ENCODE measurements around the gene OR14C36. TPM values are rescaled to one million over a fixed set of nuclear protein-coding genes. Genes with fewer than 3 reads are reported as not detected.
"Not testable (repeated sequence)": the region's sequence is repeated elsewhere in the genome, so short reads cannot be mapped to it uniquely, and the experiment has no call there.

The OR14C36 gene, protein sequence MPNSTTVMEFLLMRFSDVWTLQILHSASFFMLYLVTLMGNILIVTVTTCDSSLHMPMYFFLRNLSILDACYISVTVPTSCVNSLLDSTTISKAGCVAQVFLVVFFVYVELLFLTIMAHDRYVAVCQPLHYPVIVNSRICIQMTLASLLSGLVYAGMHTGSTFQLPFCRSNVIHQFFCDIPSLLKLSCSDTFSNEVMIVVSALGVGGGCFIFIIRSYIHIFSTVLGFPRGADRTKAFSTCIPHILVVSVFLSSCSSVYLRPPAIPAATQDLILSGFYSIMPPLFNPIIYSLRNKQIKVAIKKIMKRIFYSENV
- not detected for polyA plus RNA-seq (2013, experiment 1 of 2; ENCODE audit: insufficient read length)
- not detected for polyA plus RNA-seq (2013, experiment 2 of 2; ENCODE audit: insufficient read length)

DNA sequence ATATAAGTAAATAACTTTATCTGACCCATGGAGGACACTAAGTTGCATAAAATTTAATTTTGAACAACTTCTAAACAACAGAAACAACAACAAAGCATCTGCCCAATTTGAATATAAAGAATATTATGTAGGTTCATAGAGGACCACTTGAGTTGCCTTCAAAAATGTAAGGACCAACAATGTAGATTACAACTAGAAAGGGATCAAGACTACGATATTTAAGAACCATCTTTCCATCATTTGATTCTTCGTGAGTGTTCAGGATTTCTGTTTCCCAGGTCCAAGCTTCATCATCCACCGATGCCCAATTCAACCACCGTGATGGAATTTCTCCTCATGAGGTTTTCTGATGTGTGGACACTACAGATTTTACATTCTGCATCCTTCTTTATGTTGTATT, at the start of gene OR14C36:
Gene OR14C36, plus strand, starts transcription at position 301 of the 400 bp plus-strand sequence. Its CDS starts 0 bp downstream, at position 301.
- DNase-seq: no peak

DNA sequence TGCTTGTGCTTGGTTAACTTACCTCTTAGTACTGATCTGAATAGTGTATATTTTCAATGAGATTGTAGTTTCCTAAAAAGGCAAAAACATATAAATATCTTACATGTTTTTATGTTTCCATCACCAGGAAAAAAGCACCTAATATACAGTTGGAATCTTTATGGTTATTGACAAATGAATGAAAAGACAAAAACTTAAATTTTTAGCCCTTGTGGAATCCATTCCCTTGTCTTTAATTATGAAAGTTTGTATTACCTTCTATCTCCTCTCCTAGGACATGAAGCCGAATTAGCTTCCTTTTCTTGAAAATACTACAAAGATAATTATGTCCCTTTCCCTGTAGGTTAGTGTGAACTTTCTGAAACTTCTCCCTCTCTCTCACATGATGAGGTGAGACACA, 45.3 kb upstream of the OR14C36 start, which contains the start of gene OR2T12:
Gene OR2T12, minus strand, starts transcription at position 101 of the 400 bp plus-strand sequence. CDS start 7,846 bp downstream, outside the sequence.
- no peak for DNase-seq

DNA sequence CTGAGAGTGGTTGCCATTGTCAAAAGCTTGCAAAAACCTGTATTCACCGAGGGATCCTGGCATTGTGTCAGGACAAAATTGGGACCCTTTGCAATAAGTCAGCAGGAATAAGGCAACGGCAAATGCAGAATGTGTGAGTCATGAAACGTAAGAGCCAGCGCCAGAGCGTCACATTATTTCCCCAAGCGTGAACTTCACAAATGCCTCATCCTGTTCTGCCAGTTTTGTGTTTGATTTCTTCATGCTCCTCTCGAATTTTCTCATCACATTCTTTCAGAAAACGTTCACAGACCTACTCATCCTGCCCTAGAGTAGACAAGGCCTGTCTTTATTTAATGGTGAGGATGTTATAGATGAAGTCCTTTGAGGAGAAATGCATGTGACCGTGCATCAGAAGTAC, 42.9 kb upstream of the OR14C36 start:
- DNase-seq: not testable (repeated sequence)

DNA sequence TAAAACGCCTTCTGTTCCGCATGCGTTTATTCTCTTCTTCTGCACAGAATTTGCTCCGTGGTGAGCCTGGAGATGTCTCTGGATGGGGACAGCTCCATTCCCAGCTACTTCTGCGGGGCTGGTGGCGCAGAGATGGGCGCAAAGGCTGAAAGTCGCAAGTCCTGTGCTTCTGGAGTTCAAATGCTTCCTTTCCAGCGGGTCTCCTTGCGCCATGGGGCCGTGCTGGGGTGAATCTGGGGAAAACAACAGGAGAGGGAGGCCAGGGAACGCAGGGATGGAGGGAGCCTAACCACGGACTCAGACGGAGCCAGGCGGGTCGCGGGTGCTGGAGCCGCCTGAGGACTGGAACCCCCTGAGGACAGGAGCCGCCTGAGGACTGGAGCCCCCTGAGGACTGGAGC, 42.5 kb upstream of the OR14C36 start:
- DNase-seq: no peak

DNA sequence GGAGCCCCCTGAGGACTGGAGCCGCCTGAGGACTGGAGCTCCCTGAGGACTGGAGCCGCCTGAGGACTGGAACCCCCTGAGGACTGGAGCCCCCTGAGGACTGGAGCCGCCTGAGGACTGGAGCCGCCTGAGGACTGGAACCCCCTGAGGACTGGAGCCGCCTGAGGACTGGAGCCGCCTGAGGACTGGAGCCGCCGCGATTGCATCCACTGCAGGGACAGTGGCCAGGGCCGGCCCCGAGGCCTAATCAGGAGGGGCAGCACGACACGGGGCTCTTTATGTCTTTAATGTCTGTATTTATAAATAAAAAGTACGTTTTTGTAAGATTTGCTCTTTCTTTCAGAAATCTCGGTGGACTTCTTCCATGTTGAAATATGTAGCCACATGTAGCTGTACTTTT, 41.8 kb upstream of the OR14C36 start:
- not testable (repeated sequence) for DNase-seq

DNA sequence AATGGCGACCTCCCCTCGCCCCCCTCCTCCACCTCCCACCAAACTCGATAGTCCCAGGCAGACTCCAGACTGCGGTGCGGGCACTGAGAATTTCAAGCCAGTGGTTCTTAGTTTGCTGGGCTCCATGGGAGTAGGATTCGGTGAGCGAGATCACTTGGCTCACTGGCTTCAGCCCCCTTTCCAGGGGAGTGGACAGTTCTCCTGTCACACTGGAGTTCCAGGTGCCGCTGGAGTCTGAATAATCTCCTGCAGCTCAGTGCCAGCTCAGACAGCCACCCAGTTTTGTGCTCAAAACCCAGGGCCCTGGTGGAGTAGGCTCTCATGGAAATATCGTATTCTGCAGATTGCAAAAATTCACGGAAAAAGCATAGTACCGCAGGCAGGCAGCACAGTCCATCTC, 31.8 kb upstream of the OR14C36 start:
- no peak for DNase-seq

DNA sequence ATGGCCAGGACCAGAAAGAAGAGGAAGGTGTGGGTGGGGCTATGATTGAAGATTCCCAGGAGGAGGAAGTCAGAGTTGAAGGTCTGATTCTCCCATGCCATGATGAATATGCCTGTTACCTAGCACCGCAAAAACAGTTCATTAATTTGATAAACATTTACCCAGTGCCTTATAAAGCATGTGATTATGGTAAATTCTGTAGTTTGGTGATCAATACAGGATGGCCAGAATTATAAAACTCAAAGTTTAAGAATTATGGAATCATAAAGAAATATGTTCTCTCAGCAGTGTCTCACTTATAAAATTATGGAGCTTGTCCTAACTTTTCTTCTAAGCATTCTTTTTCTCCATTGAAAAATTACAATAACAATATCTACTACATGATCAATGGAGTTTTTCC, 24.1 kb upstream of the OR14C36 start, which contains the start of gene OR2M7:
Gene OR2M7, minus strand, starts transcription at position 101 of the 400 bp plus-strand sequence. Its CDS starts 0 bp downstream, at position 101.
- no peak for DNase-seq

DNA sequence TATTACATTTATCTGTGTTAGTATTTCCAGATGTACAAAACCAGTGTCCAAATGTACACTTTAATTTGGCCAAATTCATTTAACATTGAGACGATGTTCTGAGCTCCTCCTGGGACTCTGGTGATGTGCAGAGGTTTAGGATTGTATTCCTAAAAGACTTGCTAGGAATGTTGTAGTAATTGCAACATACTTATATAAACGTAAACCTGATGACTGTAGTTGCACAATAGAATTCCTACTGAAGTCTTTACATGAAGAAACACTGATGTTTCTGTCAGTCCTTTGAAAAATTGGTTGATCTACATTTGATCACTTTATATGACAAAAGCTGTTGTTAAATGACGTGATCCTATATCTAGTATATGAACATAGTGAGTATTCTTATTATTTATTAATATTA, 5.1 kb upstream of the OR14C36 start:
- no peak for DNase-seq

DNA sequence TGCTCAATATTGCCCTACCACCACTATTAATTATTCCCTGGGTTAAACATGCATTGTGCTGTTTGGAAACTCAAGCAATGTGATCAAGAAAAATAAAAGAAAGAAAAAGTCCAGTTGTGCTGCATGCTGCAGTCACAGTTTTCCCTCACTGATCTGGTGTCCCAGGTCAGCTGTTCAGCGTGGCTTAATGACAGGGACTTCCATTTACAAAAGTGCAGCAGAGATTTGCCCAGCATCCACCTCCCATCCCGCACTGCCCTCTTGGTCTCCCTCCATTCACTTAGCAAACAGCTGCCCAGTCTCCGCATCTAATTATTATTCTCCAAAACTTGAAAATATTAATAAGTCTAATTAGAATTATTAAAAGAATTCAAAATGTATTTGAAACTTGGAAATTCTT, 10.8 kb downstream of the OR14C36 start:
- no peak for DNase-seq

DNA sequence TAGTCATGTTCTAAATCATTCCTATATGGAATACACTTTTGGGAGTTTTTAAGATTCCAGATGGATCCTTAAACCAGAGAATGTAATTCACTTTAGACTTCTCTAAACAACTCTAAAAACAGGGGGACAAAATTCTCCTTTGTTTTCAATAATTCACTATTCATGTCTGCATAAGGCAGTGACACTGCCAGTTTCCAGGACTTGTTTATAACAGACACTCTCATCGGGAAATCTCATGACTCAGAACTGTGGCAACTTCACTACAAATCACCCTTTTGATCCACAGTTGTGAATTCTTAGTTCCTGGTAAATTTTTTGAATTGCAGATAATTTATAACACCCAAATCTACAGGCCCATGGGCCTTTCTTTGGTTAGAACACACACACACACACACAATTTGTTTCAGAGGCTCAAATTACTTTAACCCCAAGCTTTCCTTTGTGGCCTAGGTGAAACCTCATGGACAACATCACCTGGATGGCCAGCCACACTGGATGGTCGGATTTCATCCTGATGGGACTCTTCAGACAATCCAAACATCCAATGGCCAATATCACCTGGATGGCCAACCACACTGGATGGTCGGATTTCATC, 12.6 kb downstream of the OR14C36 start, which contains the start of gene OR2T4:
Gene OR2T4, plus strand, starts transcription at position 545 of the 595 bp plus-strand sequence. Its CDS starts 0 bp downstream, at position 545.
- DNase-seq: no peak

DNA sequence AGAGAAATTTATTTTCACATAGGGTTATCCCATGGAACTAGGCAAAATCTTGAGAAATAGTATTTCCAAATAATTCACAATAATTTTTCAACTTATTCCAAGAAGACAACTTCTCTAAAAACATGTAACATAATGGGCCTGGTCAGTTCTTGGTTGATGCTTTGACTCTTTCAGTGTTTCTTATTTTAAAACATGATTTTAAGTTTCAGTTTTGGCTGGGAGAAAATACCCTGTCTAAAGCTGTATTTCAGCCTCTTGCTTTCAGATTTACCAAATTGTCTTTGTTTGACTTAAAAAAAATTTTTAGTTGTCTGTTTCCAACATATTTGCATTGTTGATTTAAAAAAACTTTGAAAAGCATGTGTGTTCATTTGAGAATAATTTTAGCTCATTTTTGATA, 18.0 kb downstream of the OR14C36 start:
- no peak for DNase-seq

DNA sequence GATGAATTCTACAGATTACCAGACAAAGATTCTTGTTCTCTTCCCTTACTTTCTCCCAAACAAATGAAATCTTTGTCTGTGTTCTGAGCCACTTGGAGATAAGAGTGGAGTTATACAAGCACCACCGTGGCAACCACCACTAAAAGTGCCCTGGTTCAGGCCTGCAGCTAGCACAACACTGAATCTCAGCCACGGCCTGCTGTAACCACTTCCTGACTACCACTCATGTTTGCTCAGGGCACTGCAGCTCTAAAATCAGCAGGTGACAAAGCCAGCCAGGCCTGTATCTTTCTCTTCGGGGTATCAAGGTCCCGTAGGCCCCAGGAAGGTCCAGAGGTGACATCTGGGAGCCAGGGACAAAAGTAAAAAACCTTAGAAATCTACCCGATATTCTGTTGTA, 23.8 kb downstream of the OR14C36 start:
- no peak for DNase-seq

DNA sequence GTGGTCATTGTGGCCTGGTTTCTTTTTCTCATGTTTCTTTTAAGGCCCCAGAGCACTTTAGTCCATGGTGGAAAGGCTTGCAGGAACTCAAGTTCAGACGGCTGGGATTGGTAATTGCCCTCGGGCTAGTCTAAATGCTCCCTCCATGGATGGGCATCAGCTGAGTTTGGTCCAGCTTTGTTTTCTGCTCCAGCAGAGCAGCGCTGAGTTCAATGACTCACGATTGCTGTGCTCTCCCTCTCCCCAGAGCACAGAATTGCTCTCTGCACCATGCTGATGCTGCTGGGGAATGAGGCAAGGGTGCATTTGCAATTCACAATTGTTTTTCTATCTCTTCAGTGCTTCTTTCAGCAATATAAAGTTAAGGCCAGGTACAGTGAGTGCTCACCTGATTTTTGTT, 25.2 kb downstream of the OR14C36 start:
- no peak for DNase-seq

DNA sequence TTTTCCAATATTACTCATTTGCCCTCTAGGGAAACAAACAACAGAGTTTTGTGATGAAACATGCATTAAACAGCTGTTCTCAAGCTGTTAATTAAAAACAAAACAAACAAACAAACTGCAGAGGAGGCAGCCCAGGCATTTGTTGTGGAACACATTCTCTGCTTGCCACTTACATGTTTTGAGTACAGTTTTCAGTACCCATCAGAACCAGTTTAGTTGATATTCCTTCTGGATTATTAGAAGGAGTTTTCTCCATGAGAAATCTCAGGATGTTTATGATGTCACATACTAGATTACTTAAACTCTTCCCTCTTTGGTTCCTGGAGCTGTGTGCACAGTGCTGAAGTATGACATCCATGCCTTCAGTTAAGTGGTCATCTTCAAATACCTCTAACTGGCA, 26.9 kb downstream of the OR14C36 start, which contains the start of gene OR2T6:
Gene OR2T6, plus strand, starts transcription at position 301 of the 400 bp plus-strand sequence. CDS start 11,863 bp downstream, outside the sequence.
- DNase-seq: no peak

DNA sequence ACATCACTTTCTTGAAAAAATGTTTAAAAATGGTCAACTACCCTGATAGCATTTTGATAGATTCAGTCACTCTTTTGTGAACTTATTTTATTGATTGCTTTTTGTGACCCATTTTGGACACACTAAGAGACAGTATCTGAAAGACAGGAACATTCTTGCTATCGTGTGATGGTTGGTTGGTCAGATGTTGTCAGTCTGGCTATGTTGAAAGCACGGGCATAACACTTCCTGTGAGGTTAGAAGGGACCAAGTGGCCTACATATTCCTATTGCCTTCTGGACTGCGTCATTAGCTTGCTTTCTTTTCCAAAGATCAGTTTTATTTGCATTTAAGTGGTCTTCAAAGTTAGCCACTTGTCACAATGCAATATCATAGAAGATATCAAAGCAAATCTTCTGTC, 28.3 kb downstream of the OR14C36 start:
- no peak for DNase-seq

DNA sequence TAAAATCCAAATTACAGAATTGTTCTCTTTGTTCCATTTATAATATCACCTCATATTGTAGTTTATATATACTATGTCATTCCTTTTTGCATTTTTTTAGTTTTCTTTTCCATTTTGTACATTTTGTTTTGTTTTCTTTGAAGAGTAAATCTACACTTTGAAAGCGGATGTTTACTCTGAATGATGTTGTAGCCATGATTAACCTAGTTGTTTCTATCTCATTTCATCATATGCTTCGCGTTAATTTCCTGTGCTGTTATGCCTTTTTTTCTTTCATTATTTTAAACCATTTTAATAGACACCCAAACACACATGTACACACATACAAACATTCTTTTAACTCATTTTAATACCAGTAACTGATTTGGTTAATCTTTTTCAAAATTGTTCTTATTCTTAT, 32.3 kb downstream of the OR14C36 start:
- DNase-seq: no peak

DNA sequence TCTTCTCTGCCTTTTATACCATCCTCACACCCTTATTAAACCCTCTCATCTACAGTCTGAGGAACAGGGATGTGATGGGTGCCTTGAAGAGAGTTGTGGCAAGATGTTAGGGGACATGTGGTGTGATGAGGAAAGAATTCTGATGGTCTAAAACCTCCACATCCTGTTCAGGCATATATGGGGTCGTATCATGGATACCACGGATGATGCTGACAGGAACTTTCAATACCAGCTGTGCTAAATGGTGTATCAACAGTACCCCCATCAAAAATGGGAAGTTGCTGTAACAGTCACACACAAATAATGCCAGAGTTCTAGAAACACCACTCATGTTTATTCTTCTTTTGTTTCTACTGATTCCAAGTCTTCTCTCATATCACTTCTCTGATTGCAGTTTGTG, 39.9 kb downstream of the OR14C36 start:
- DNase-seq: no peak

DNA sequence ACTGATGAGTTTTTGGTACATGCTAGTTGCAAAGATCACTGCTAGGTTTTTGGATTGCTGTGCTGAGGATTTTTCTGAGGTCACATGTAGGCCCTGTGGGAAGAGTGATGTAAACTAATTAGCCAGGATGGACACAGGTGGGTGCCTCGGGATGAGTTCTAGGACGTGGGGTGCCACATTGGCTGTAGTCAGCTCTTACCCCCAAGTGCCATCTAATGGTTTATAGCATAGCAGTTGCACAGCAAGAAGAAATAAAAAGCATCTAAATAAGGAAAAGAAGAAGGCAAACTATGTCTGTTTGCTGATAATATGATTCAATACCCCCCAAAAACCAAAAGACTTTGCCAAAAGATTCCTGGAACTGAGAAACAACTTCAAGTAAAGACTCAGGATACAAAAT, 44.5 kb downstream of the OR14C36 start:
- DNase-seq: no peak
